GM10248 (cell line): Measurements from ENCODE around the gene B9D2.

Experiments used
- CTCF ChIA-PET: fragments of 300-600 bp; sonication (Branson Sonifier 250); formaldehyde crosslinking; extraction: SDS; loops from one replicate; lab custom pipeline; 2021; ENCODE audit warnings: antibody characterized with exemption; lab: Yijun Ruan, JAX
- POLR2A ChIA-PET: fragments of 350-650 bp; sonication (Branson Sonifier 250); formaldehyde crosslinking; extraction: SDS; loops from one replicate; lab custom pipeline; 2020; ENCODE audit warnings: antibody characterized with exemption; lab: Yijun Ruan, JAX
- DNase-seq: peaks from one replicate; pipeline ENCODE4 v3.0.0; 2012; ENCODE audit errors: extremely low spot score
- CTCF ChIP-seq: IDR thresholded peaks from 2 replicates; pipeline ENCODE4 v1.5.1; 2012; ENCODE audit warnings: mild to moderate bottlenecking, low read depth; ENCODE audit errors: extremely low read depth, missing control alignments, control extremely low read depth

B9D2 gene

GRCh38 chr19:41319500-41320184, 44.3 kb downstream of the B9D2 start:
- no peak for TF ChIP-seq CTCF
- no peak for DNase-seq
- POLR2A ChIA-PET = no interaction called here
- CTCF ChIA-PET = interaction anchor here (1.0 to 1.1 kb wide), 2 partner anchors 11 to 32 kb away, joined by 3 read pairs; no protein-coding TSS in a partner anchor

- CTCF ChIA-PET = no interaction called here
- no peak for TF ChIP-seq CTCF
- POLR2A ChIA-PET = no interaction called here
- DNase-seq = no peak
These were observed 45.1 kb downstream of the B9D2 start for GRCh38 chr19:41318696-41319499.

DNA sequence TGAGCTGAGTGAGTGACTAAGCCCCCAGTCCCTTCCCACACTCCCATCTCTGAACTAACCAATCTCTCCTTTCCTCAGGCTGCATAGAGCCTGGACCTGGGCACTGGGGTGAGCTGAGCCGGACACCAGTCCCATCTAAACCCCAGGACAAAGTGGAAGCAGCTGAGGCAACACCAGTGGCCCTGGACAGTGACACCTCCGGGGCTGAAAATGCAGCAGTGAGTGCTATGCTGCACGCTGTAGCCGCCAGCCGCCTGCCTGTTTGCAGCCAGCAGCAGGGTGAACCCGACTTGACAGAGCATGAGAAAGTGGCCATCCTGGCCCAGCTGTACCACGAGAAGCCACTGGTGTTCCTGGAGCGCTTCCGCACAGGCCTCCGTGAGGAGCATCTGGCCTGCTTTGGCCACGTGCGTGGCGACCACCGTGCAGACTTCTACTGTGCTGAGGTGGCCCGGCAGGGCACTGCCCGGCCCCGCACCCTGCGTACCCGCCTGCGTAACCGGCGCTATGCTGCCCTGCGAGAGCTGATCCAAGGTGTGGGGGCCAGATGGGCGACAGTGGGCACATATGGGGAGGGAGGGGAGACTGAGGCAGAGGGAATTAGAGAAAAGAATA, 47.5 kb downstream of the B9D2 start:
- DNase-seq = no peak
- ChIA-PET POLR2A (no interaction called here), CTCF (interaction anchor here (0.9 to 1.7 kb wide), 4 partner anchors 7 to 14 kb away, joined by 4 to 6 read pairs (median 4); no protein-coding TSS in a partner anchor)
- TF ChIP-seq CTCF = no peak

GRCh38 chr19:41311613-41312012, 52.3 kb downstream of the B9D2 start:
- ChIA-PET POLR2A (interaction anchor here (0.6 to 1.0 kb wide), 2 partner anchors 40 to 104 kb away, joined by 3 read pairs; no protein-coding TSS in a partner anchor), CTCF (interaction anchor here (1.0 to 6.3 kb wide), 3 partner anchors 16 to 48 kb away, joined by 3 to 124 read pairs (median 3); partner anchors contain the start of gene HNRNPUL1)
- DNase-seq = no peak
- TF ChIP-seq CTCF = no peak

DNA sequence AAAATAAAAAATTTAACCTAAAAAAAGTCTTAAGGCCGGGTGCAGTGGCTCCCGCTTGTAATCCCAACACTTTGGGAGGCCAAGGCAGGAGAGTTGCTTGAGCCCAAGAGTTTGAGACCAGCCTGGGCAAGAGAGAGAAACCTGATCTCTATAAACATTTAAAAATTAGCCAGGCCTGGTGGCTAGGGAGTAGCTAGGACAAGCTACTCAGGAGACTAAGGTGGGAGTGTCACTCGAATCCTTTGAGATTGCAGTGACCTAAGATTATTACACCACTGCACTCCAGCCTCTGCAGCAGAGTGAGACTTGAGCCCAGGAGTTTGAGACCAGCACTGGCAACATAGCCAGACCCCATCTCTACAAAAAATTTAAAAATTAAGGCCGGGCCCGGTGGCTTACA, 52.9 kb downstream of the B9D2 start:
- no peak for TF ChIP-seq CTCF
- CTCF ChIA-PET = interaction anchor here (1.0 to 6.3 kb wide), 3 partner anchors 16 to 47 kb away, joined by 3 to 124 read pairs (median 3); partner anchors contain the start of gene HNRNPUL1
- POLR2A ChIA-PET = interaction anchor here (1.0 kb wide), 1 partner anchor 40 kb away, joined by 3 read pairs; no protein-coding TSS in a partner anchor
- DNase-seq = no peak

- POLR2A ChIA-PET = interaction anchor here (0.7 to 1.0 kb wide), 2 partner anchors 13 to 42 kb away, joined by 3 to 4 read pairs; no protein-coding TSS in a partner anchor
These were observed 53.7 kb downstream of the B9D2 start, which contains the start of gene CCDC97 for GRCh38 chr19:41310033-41310831. TSS of gene CCDC97 (plus strand) at chr19:41310172. CDS start at chr19:41310311, 139 bp downstream.

More at GRCh38 chr19:41310033-41310831, 53.7 kb downstream of the B9D2 start, which contains the start of gene CCDC97:
- peak; percentile 93 for DNase-seq
- TF ChIP-seq CTCF = no peak
- CTCF ChIA-PET = interaction anchor here (1.0 to 6.3 kb wide), 4 partner anchors 15 to 107 kb away, joined by 3 to 124 read pairs (median 28); no protein-coding TSS in a partner anchor
